GM12801 (cell line): ENCODE data around the gene ARHGEF12.

Source experiments
- CTCF ChIP-seq: IDR thresholded peaks from one replicate; pipeline ENCODE4 v1.5.1; 2011; ENCODE audit warnings: control low read depth; ENCODE audit not compliant: insufficient read length; ENCODE audit errors: extremely low read depth

ARHGEF12 gene

GRCh38 chr11:120413480-120413879 lies 77.3 kb downstream of the ARHGEF12 start:
- no peak for TF ChIP-seq CTCF

GRCh38 chr11:120420572-120420971 lies 84.4 kb downstream of the ARHGEF12 start:
- TF ChIP-seq CTCF = no peak

GRCh38 chr11:120424185-120424969 lies 88.2 kb downstream of the ARHGEF12 start:
- TF ChIP-seq CTCF = no peak

- no peak for TF ChIP-seq CTCF
These were observed 88.7 kb downstream of the ARHGEF12 start for GRCh38 chr11:120424970-120425332.

GRCh38 chr11:120425527-120425926 lies 89.3 kb downstream of the ARHGEF12 start:
- no peak for TF ChIP-seq CTCF

- TF ChIP-seq CTCF = no peak
These were observed 93.9 kb downstream of the ARHGEF12 start for GRCh38 chr11:120430146-120430545.

GRCh38 chr11:120431633-120432032 lies 95.4 kb downstream of the ARHGEF12 start:
- no peak for TF ChIP-seq CTCF
